OCI-LY3 (cell line): ENCODE data around the gene TJP3.

ENCODE experiments used
- H2AFZ ChIP-seq: fragments of 200-600, 300-600 bp; shearing (Covaris generic); 2 replicates; pipeline ENCODE4 v1.6.0; 2014; ENCODE audit warnings: antibody characterized with exemption, low read depth, low read length
- H3K27ac ChIP-seq: fragments of 200-600, 300-600 bp; sonication (generic); 2 replicates; pipeline ENCODE4 v1.5.1; 2014; ENCODE audit warnings: mild to moderate bottlenecking, low read length, moderate library complexity, mixed read lengths
- H3K27me3 ChIP-seq: fragments of 200-600, 300-600 bp; sonication (generic); 2 replicates; pipeline ENCODE4 v1.6.1; 2014; ENCODE audit warnings: low read depth, low read length, mixed read lengths
- H3K36me3 ChIP-seq: fragments of 200-600, 300-600 bp; sonication (generic); replicated peaks from 2 replicates; pipeline ENCODE3; 2014; ENCODE audit warnings: low read depth, low read length, mixed read lengths
- H3K4me1 ChIP-seq: fragments of 300-600, 200-600 bp; sonication (generic); 2 replicates; pipeline ENCODE4 v1.6.1; 2014; ENCODE audit warnings: low read length, mixed read lengths
- H3K4me2 ChIP-seq: fragments of 200-600, 300-600 bp; sonication (generic); 2 replicates; pipeline ENCODE4 v1.6.1; 2014; ENCODE audit warnings: low read length, mixed read lengths
- H3K4me3 ChIP-seq: fragments of 300-600, 200-600 bp; sonication (generic); 2 replicates; pipeline ENCODE4 v1.5.1; 2014; ENCODE audit warnings: antibody characterized with exemption, mild to moderate bottlenecking, low read length, moderate library complexity
- H3K79me2 ChIP-seq: fragments of 300-600, 200-600 bp; shearing (Covaris generic); 2 replicates; pipeline ENCODE4 v1.6.1; 2014; ENCODE audit warnings: mild to moderate bottlenecking, low read length, mixed read lengths
- H3K9ac ChIP-seq: fragments of 300-600, 200-600 bp; shearing (Covaris generic); 2 replicates; pipeline ENCODE4 v1.6.0; 2014; ENCODE audit warnings: mild to moderate bottlenecking, low read length, moderate library complexity
- H3K9me3 ChIP-seq: fragments of 200-600, 300-600 bp; shearing (Covaris generic); 2 replicates; pipeline ENCODE4 v1.6.1; 2014; ENCODE audit warnings: low read length, mixed read lengths; ENCODE audit not compliant: insufficient read depth
- H4K20me1 ChIP-seq: fragments of 200-600, 300-600 bp; sonication (generic); 2 replicates; pipeline ENCODE4 v1.6.1; 2016; ENCODE audit warnings: low read length, mixed read lengths; ENCODE audit not compliant: insufficient read depth
- EZH2phosphoT487 ChIP-seq: fragments of 200-600 bp; shearing (Covaris generic); IDR thresholded peaks from 2 replicates; pipeline ENCODE4 v1.6.1; 2018; ENCODE audit warnings: antibody characterized with exemption, mixed run types, low read depth
- TF ChIP-seq, protein P1 (sequence below): fragments of 200-600, 300-600 bp; sonication (generic); IDR thresholded peaks from 2 replicates; pipeline ENCODE4 v1.5.1; 2014; ENCODE audit warnings: antibody characterized with exemption, low read length, low read depth

Gene TJP3

DNA sequence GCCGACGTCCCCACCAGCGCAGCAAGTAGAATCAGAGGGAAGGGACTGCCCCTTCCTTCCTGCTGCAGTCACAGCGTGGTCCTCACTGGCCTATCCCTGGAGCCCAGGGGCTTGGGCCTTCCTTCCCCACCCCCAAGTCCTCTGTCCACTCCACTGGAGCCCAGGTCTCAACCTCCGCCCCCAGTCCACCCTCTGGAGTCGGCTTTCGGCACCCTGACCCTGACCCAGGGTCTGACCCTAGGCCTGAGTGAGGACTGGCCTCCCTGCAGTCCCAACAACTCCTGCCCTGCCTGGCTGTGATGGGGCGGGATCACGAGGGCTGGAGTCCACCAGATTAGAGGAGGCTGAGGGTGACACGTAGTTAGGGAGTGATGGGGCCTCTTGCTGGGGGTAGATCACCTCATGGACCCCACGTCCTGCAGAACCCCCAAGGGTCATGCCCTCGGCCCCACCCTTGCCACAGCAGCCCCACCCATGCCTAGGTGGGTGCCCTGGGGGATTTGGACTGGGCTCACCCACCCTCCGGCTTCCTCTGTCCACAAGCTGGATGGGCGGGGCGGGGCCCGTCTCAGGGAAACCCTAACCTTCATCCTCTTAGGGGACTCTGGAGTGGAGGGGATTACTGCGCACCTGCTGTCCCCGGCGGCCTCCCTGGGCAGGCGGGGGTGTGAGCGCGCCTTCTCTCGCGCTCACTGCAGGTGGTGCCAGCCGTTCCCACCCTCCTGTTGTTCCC lies 60.0 kb downstream of the TJP3 start:
- no peak overlapping the region for H3K27ac ChIP-seq
- H3K9ac ChIP-seq = no peak overlapping the region
- peaks cover 4% of the 10 kb centered on the region for H3K79me2 ChIP-seq
- no peaks in the 10 kb centered on the region for H3K27me3 ChIP-seq
- no peaks in the 10 kb centered on the region for H4K20me1 ChIP-seq
- H3K4me2 ChIP-seq = no peak overlapping the region
- H3K4me1 ChIP-seq = peaks cover 3% of the 10 kb centered on the region
- no peaks in the 10 kb centered on the region for H3K9me3 ChIP-seq
- H2AFZ ChIP-seq = no peak overlapping the region
- peaks cover 10% of the 10 kb centered on the region for H3K36me3 ChIP-seq
- TF ChIP-seq, protein P1, sequence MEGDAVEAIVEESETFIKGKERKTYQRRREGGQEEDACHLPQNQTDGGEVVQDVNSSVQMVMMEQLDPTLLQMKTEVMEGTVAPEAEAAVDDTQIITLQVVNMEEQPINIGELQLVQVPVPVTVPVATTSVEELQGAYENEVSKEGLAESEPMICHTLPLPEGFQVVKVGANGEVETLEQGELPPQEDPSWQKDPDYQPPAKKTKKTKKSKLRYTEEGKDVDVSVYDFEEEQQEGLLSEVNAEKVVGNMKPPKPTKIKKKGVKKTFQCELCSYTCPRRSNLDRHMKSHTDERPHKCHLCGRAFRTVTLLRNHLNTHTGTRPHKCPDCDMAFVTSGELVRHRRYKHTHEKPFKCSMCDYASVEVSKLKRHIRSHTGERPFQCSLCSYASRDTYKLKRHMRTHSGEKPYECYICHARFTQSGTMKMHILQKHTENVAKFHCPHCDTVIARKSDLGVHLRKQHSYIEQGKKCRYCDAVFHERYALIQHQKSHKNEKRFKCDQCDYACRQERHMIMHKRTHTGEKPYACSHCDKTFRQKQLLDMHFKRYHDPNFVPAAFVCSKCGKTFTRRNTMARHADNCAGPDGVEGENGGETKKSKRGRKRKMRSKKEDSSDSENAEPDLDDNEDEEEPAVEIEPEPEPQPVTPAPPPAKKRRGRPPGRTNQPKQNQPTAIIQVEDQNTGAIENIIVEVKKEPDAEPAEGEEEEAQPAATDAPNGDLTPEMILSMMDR = no peak
- no peak for TF ChIP-seq EZH2phosphoT487
- no peak overlapping the region for H3K4me3 ChIP-seq

- H3K4me1 ChIP-seq = no peaks in the 10 kb centered on the region
- H3K36me3 ChIP-seq = peaks cover 10% of the 10 kb centered on the region
- H3K79me2 ChIP-seq = no peaks in the 10 kb centered on the region; the same call in 1 of the 2 replicates
These were observed 60.5 kb downstream of the TJP3 start for GRCh38 chr19:3768748-3769099.

DNA sequence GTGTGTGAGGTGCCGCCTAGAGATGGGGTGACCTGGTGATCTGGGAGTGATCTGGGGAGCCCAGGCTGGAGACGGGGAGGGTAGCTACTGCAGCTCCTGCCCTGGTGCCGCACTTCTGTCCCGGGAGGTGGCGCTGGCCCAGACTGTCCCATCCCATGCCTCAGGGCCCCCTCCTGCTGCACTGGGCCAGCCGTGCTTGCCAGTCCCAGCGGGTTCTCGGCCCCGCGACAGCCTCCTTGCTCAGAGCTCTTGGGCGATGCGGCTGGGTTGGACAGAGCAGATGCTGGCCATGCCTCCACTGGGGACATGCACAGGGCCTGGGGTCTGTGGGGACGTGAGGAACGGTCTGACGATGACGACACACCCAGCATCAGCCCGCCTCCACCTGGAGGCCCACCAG lies 61.3 kb downstream of the TJP3 start:
- Histone ChIP-seq H3K27ac (no peak overlapping the region), H3K27me3 (no peaks in the 10 kb centered on the region), H4K20me1 (no peaks in the 10 kb centered on the region), H3K36me3 (peaks cover 10% of the 10 kb centered on the region), H3K4me1 (no peaks in the 10 kb centered on the region), H2AFZ (no peak overlapping the region), H3K9ac (no peak overlapping the region), H3K9me3 (no peaks in the 10 kb centered on the region), H3K4me3 (no peak overlapping the region), H3K4me2 (no peak overlapping the region), H3K79me2 (no peaks in the 10 kb centered on the region)
- TF ChIP-seq EZH2phosphoT487 = no peak
- TF ChIP-seq, protein P1 = no peak

More at GRCh38 chr19:3768748-3769099, 60.5 kb downstream of the TJP3 start:
- Histone ChIP-seq H3K4me3 (no peak overlapping the region), H3K27ac (no peak overlapping the region), H3K27me3 (no peaks in the 10 kb centered on the region), H3K9ac (no peak overlapping the region), H3K4me2 (no peak overlapping the region), H2AFZ (no peak overlapping the region), H4K20me1 (no peaks in the 10 kb centered on the region), H3K9me3 (no peaks in the 10 kb centered on the region)
- TF ChIP-seq EZH2phosphoT487 = no peak
- TF ChIP-seq, protein P1 = no peak

DNA sequence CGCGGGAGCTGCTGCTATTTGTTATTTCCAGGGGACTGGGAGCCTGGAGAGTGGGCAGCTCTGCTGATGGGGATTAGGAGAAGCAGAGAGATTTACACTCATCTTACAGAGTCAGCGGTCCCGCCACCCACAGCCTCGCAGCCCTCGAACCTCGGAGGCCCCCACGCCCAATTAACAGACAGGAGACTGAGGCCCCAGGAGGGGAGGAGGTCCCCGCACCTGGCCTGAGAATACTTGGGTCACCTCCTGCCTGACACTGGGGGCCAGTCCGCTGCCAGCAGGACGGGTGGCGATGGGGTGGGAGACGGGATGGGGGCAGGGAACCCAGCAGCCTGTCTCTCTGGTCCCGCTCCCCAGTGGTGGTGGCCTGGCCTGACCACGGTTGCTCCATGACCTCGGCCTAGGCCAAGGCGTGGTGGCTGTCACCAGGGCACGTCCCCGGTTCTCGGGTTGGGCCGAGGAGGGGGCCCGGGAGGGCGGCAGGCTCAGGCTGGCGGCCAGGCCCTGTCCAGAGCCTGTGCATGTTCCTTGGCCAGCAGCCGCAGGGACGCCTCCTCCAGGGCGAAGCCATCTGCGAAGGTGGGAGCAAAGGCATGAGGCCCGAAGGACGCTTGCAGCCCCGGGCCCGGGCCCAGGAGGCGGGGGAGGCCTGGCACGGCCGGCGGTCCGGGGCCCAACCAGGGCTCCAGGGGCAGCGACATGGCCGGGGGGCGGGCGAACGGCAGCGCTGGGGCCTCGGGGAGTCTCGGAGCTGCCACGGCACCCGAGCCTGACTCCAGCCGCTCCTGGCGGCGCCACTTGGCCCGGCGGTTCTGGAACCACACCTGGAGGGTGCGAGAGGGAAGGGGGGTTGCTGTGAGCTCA lies 62.2 kb downstream of the TJP3 start:
- H3K27ac ChIP-seq = no peak overlapping the region
- peaks cover 7% of the 10 kb centered on the region for H3K36me3 ChIP-seq
- H2AFZ ChIP-seq = no peak overlapping the region
- TF ChIP-seq, protein P1 = no peak
- TF ChIP-seq EZH2phosphoT487 = no peak
- no peaks in the 10 kb centered on the region for H3K79me2 ChIP-seq
- H3K9ac ChIP-seq = no peak overlapping the region
- H3K4me2 ChIP-seq = no peak overlapping the region
- no peak overlapping the region for H3K4me3 ChIP-seq
- no peaks in the 10 kb centered on the region for H3K4me1 ChIP-seq
- H4K20me1 ChIP-seq = no peaks in the 10 kb centered on the region
- no peaks in the 10 kb centered on the region for H3K9me3 ChIP-seq
- H3K27me3 ChIP-seq = no peaks in the 10 kb centered on the region
